K562 (cell line): ENCODE data around the gene TYRO3. TPM values are rescaled to one million over a fixed set of nuclear protein-coding genes. Genes with fewer than 3 reads are reported as not detected.

Experiments used
- ATAC-seq: fragments of 200-7000 bp; cut with Tn5 transposase; 3 replicates; pipeline ENCODE4 v1.9.1; 2020; ENCODE audit warnings: moderate library complexity
- BruUV-seq: library from RNA; stranded (reverse); fragments of 400-500 nt; replicated peaks from 2 replicates; lab custom pipeline; 2021; lab: Mats Ljungman, UMichigan
- CTCF ChIA-PET: fragments of 300-600 bp; formaldehyde crosslinking; extraction: SDS; loops from one replicate; lab custom pipeline; 2021; ENCODE audit warnings: low intra/inter-chr PET ratio; lab: Yijun Ruan, JAX
- POLR2A ChIA-PET: fragments of 300-600, 350-650 bp; sonication (Branson Sonifier 250); formaldehyde crosslinking; extraction: SDS; loops from one replicate; lab custom pipeline; 2021; ENCODE audit warnings: antibody characterized with exemption, inconsistent platforms; lab: Yijun Ruan, JAX
- DNase-seq, 4 experiments: peaks; one replicate each; pipeline versions ENCODE4 v3.0.0 to v3.0.0-alpha.2; 2011 to 2018; ENCODE audit warnings: low spot score in 3 of 4, mixed read lengths in 3 of 4; ENCODE audit errors: extremely low read depth in 1 of 4
- FAIRE-seq: peaks from 2 replicates; lab custom pipeline; 2011; peaks lifted over from hg19 to GRCh38; lab: Jason Lieb, UNC
- H2AFZ ChIP-seq: 2 replicates; pipeline ENCODE4 v1.6.0; 2011; ENCODE audit warnings: low read depth, low read length, control low read depth, inconsistent platforms
- H3K27ac ChIP-seq: fragments of 200-600 bp; 3 replicates; pipeline ENCODE4 v1.8.0; 2011; ENCODE audit warnings: low read depth, mild to moderate bottlenecking, control low read depth, inconsistent platforms, low read length, moderate library complexity, mixed read lengths; ENCODE audit errors: extremely low read depth
- H3K27me3 ChIP-seq, 2 experiments: fragments of 300-600 bp in 1 of 2; 2 replicates in 1 of 2; 3 replicates in 1 of 2; pipeline versions ENCODE4 v1.6.0 to v1.8.0; 2011; ENCODE audit warnings: inconsistent platforms in 2 of 2, low read length in 2 of 2, mild to moderate bottlenecking in 1 of 2, mixed read lengths in 1 of 2, moderate library complexity in 1 of 2; ENCODE audit not compliant: control insufficient read depth in 2 of 2, insufficient read depth in 2 of 2
- H3K36me3 ChIP-seq: fragments of 300-600 bp; 3 replicates; pipeline ENCODE4 v1.8.0; 2011; ENCODE audit warnings: mild to moderate bottlenecking, low read length, inconsistent platforms; ENCODE audit not compliant: control insufficient read depth, insufficient read depth
- H3K4me1 ChIP-seq, 2 experiments: fragments of 200-600 bp in 1 of 2; replicated peaks in 1 of 2; 2 replicates in 1 of 2; 3 replicates in 1 of 2; pipeline versions ENCODE4 v1.5.1 to v1.8.0; 2011; ENCODE audit warnings: inconsistent platforms in 2 of 2, low read length in 2 of 2, mild to moderate bottlenecking in 1 of 2, mixed read lengths in 1 of 2, moderate library complexity in 1 of 2; ENCODE audit not compliant: control insufficient read depth in 2 of 2, insufficient read depth in 2 of 2
- H3K4me2 ChIP-seq: 2 replicates; pipeline ENCODE4 v1.6.1; 2011; ENCODE audit warnings: low read length, control low read depth, inconsistent platforms, mixed read lengths; ENCODE audit not compliant: insufficient read depth
- H3K4me3 ChIP-seq: fragments of 200-600 bp; sonication (generic), shearing (Covaris generic); 2 replicates; pipeline ENCODE4 v1.5.1; 2016; ENCODE audit warnings: control low read depth, inconsistent platforms
- H3K79me2 ChIP-seq: fragments of 200-600 bp; 3 replicates; pipeline ENCODE4 v1.8.0; 2011; ENCODE audit warnings: low read length, inconsistent platforms; ENCODE audit not compliant: control insufficient read depth, insufficient read depth
- H3K9ac ChIP-seq, 2 experiments: 2 replicates each; pipeline versions ENCODE4 v1.6.0 to v1.6.1; 2011; ENCODE audit warnings: low read depth in 2 of 2, low read length in 2 of 2, control low read depth in 1 of 2, inconsistent platforms in 1 of 2, mild to moderate bottlenecking in 1 of 2, mixed read lengths in 1 of 2; ENCODE audit not compliant: insufficient read depth in 1 of 2
- H3K9me1 ChIP-seq: one replicate; pipeline ENCODE4 v1.6.0; 2011; ENCODE audit warnings: inconsistent platforms, mild to moderate bottlenecking, low read length, moderate library complexity; ENCODE audit not compliant: control insufficient read depth, insufficient read depth
- H3K9me3 ChIP-seq: replicated peaks from 2 replicates; pipeline ENCODE4 v1.5.1; 2011; ENCODE audit warnings: low read depth, low read length, inconsistent platforms; ENCODE audit not compliant: control insufficient read depth, insufficient read depth
- H4K20me1 ChIP-seq: replicated peaks from 2 replicates; pipeline ENCODE4 v1.6.1; 2011; ENCODE audit warnings: low read length, inconsistent platforms, mixed read lengths; ENCODE audit not compliant: control insufficient read depth, insufficient read depth
- POLR2G ChIP-seq: fragments of 200-400 bp; formaldehyde crosslinking; IDR thresholded peaks from 2 replicates; pipeline ENCODE4 v1.6.1; 2017; ENCODE audit warnings: low read depth, mild to moderate bottlenecking, antibody characterized with exemption, low read length, moderate library complexity
- ZNF121 ChIP-seq: sonication (generic); formaldehyde crosslinking; conservative IDR thresholded peaks from 2 replicates; pipeline ENCODE4 v1.8.0; 2022; ENCODE audit warnings: missing genetic modification reagents
- WGBS: fragments of 100-300 bp; shearing (Covaris generic); methylation state at CpG from one replicate; pipeline ENCODE4 v1.1.6; 2016; ENCODE audit warnings: low coverage, mixed read lengths; ENCODE audit not compliant: insufficient coverage; ENCODE audit errors: missing lambda C conversion rate; 5-methylcytosine and 5-hydroxymethylcytosine counted together
- in situ Hi-C: fragments of 300-500 bp; cut with MboI; formaldehyde crosslinking; loops from 4 replicates; pipeline ENCODE4 v1.15.0; 2018; ENCODE audit warnings: inconsistent platforms, mixed read lengths
- intact Hi-C: fragments of 100-400 bp; cut with micrococcal nuclease; formaldehyde crosslinking; loops from 2 replicates; pipeline ENCODE4 v1.14.2; 2022
- polyA plus RNA-seq, 8 experiments: library from polyadenylated mRNA; depleted of rRNA in 4 of 8; stranded (reverse) in 5 of 8; unstranded in 3 of 8; fragments of >200 nt; fragmentation: Nextera tagmentation in 2 of 8; fragmentation: Illumina TruSeq in 1 of 8; extraction: Ambion mirVana in 2 of 8; extraction: Trizol in 1 of 8; gene quantifications; 2 replicates each; pipeline versions ENCODE4 v1.2.1 to v1.2.3, GENCODE V29; 2011 to 2014; ENCODE audit warnings: inconsistent platforms in 1 of 8, missing spikeins in 1 of 8
- total RNA-seq, 7 experiments: library from RNA; depleted of rRNA in 6 of 7; stranded (reverse); fragments of >200 nt in 6 of 7; fragmentation: Illumina TruSeq in 2 of 7; extraction: Trizol in 2 of 7; gene quantifications; 2 replicates each; pipeline versions ENCODE4 v1.2.1 to v1.2.3, GENCODE V29; 2011 to 2021; ENCODE audit warnings: low replicate concordance in 1 of 7
- TF ChIP-seq, protein P1 (sequence below): sonication (generic); formaldehyde crosslinking; IDR thresholded peaks from 2 replicates; pipeline ENCODE4 v1.8.1; 2023; ENCODE audit warnings: mild to moderate bottlenecking, missing genetic modification reagents
- TF ChIP-seq, protein P2 (sequence below), 3 experiments: fragments of 200-800 bp in 1 of 3; fragments of 250-450 bp in 1 of 3; fragments of 450-650 bp in 1 of 3; sonication (Bioruptor Pico) in 1 of 3; sonication (Bioruptor generic) in 1 of 3; formaldehyde crosslinking in 1 of 3; IDR thresholded peaks; 2 replicates each; pipeline versions ENCODE4 v1.6.1 to v1.8.0; 2016 to 2022; ENCODE audit warnings: mild to moderate bottlenecking in 2 of 3, missing genetic modification characterization in 2 of 3, missing compliant biosample characterization in 1 of 3, moderate library complexity in 1 of 3

TYRO3 gene
- total and polyA plus RNA-seq, 9 of the 15 experiments (the other 6 are each of a cell fraction or from before 2014, with no cell fraction given) = 2.6 to 39.6 (median 18.6) TPM

DNA sequence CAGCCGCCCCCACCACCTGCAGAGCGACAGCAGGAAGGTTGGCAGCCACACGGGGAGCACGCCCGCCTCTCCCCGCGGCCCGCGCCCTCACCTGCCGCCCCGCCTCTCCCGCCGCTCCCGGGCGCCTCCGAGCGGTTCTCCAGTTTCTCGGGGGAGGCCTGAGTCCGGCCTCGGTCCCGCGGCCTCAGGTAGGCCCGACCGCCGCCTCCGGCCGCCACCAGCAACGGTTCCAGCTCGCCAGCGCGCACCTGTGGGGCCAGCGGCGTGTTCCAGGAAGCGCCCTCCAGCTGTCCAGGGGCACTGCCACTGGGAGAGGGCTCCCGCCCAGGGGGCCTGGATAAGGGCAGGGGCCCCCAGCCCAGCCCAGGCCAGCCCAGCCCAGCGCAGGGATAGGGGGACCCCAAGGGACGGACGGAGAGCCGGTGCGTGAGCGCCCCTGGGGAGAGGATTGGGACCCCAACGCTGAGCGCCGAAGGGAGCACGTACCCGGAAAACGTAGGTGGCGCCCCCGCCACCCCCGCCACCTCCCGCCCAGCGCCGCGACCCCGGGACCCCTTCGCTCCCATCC is 47.6 kb upstream of the TYRO3 start:
- CTCF ChIA-PET = no interaction called here
- in situ Hi-C loops (no loop called here), intact Hi-C loops (no loop called here)
- Histone ChIP-seq H3K9me1 (peaks cover 3% of the 10 kb centered on the region), H2AFZ (no peak overlapping the region), H3K4me1 (peaks cover 9 to 30% of the 10 kb centered on the region in 2 experiments; a peak in 4 of 5 replicates), H4K20me1 (no peaks in the 10 kb centered on the region), H3K79me2 (no peaks in the 10 kb centered on the region; the same call in 2 of the 3 replicates), H3K9ac (no peak overlapping the region), H3K4me2 (no peak overlapping the region), H3K4me3 (no peak overlapping the region), H3K9me3 (no peaks in the 10 kb centered on the region), H3K27ac (no peak overlapping the region), H3K36me3 (no peaks in the 10 kb centered on the region), H3K27me3 (no peaks in the 10 kb centered on the region)
- BruUV-seq = no TSS peak
- TF ChIP-seq, protein P1, sequence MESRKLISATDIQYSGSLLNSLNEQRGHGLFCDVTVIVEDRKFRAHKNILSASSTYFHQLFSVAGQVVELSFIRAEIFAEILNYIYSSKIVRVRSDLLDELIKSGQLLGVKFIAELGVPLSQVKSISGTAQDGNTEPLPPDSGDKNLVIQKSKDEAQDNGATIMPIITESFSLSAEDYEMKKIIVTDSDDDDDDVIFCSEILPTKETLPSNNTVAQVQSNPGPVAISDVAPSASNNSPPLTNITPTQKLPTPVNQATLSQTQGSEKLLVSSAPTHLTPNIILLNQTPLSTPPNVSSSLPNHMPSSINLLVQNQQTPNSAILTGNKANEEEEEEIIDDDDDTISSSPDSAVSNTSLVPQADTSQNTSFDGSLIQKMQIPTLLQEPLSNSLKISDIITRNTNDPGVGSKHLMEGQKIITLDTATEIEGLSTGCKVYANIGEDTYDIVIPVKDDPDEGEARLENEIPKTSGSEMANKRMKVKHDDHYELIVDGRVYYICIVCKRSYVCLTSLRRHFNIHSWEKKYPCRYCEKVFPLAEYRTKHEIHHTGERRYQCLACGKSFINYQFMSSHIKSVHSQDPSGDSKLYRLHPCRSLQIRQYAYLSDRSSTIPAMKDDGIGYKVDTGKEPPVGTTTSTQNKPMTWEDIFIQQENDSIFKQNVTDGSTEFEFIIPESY (CRISPR knock-in tag) = peak; percentile 72
- peak; percentile 35 for TF ChIP-seq POLR2G
- TF ChIP-seq, protein P2, sequence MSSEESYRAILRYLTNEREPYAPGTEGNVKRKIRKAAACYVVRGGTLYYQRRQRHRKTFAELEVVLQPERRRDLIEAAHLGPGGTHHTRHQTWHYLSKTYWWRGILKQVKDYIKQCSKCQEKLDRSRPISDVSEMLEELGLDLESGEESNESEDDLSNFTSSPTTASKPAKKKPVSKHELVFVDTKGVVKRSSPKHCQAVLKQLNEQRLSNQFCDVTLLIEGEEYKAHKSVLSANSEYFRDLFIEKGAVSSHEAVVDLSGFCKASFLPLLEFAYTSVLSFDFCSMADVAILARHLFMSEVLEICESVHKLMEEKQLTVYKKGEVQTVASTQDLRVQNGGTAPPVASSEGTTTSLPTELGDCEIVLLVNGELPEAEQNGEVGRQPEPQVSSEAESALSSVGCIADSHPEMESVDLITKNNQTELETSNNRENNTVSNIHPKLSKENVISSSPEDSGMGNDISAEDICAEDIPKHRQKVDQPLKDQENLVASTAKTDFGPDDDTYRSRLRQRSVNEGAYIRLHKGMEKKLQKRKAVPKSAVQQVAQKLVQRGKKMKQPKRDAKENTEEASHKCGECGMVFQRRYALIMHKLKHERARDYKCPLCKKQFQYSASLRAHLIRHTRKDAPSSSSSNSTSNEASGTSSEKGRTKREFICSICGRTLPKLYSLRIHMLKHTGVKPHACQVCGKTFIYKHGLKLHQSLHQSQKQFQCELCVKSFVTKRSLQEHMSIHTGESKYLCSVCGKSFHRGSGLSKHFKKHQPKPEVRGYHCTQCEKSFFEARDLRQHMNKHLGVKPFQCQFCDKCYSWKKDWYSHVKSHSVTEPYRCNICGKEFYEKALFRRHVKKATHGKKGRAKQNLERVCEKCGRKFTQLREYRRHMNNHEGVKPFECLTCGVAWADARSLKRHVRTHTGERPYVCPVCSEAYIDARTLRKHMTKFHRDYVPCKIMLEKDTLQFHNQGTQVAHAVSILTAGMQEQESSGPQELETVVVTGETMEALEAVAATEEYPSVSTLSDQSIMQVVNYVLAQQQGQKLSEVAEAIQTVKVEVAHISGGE (CRISPR knock-in tag; IDR thresholded peaks at IDR 0.05) = no peak
- TF ChIP-seq ZNF121 = no peak
- no peak for FAIRE-seq
- POLR2A ChIA-PET = interaction anchor here (1.0 kb wide), 2 partner anchors 12 to 46 kb away, joined by 3 to 4 read pairs; no protein-coding TSS in a partner anchor
- WGBS = 94% methylated on average over 14 of the region's 56 CpGs
- DNase-seq = no peak
- ATAC-seq = no peak
